Measurements from ENCODE around the gene RTP2. TPM values are rescaled to one million over a fixed set of nuclear protein-coding genes. Genes with fewer than 3 reads are reported as not detected.

The RTP2 gene
- total RNA-seq, 1 experiment from 2014 or later, result not detected

DNA sequence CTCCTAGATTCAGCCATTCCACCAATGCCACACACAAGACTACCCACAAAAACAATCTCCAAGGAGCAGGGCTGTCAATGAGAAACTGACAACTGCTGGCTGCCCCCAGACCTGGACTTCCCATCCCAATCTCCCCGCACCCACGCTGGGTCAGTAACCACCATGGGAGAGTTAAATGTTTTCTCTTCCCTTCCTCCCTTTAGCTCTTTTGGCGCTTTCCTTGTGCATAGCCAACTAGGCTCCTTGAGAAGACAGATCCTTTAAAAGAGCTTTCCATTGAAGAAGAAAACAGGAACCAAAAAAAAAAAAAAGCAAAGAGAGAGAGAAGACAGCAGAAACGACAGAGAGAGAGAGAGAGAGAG, 34.6 kb upstream of the RTP2 start:
- intact Hi-C loops (cut with micrococcal nuclease; ENCODE audit: unreplicated experiment), result no loop called here
- CTCF ChIA-PET, result interaction anchor here (0.6 kb wide), 1 partner anchor 706 kb away, joined by 4 read pairs; no protein-coding TSS in a partner anchor
- H3K36me3 ChIP-seq (ENCODE audit: insufficient read depth, low read length, poor library complexity, severe bottlenecking), result peaks cover 23% of the 10 kb centered on the region
- DNase-seq (ENCODE audit: low spot score), result no peak
- peaks cover 21% of the 10 kb centered on the region for H3K4me1 ChIP-seq (ENCODE audit: insufficient read depth, low read length, poor library complexity, severe bottlenecking)
- H3K9me3 ChIP-seq (ENCODE audit: low read depth, low read length, poor library complexity, severe bottlenecking), result no peaks in the 10 kb centered on the region
- H3K27ac ChIP-seq (ENCODE audit: low read depth, low read length, poor library complexity, severe bottlenecking), result no peak overlapping the region
- POLR2A ChIA-PET (ENCODE audit: low non-redundant PET), result interaction anchor here (0.7 kb wide), 1 partner anchor 122 kb away, joined by 10 read pairs; no protein-coding TSS in a partner anchor
- no peak overlapping the region for H3K4me3 ChIP-seq (ENCODE audit: low read depth, low read length, poor library complexity, severe bottlenecking)
- TF ChIP-seq CTCF (conservative IDR thresholded peaks at IDR 0.05; ENCODE audit: low read depth, low read length) (no peak), EZH2 (IDR thresholded peaks at IDR 0.05; ENCODE audit: borderline replicate concordance, low read depth, low read length, poor library complexity, severe bottlenecking) (no peak)
- no TSS peak for BruUV-seq (replicated peaks)
- H3K27me3 ChIP-seq (replicated peaks; ENCODE audit: insufficient read depth, low read depth, low read length, poor library complexity), result no peaks in the 10 kb centered on the region

GRCh38 chr3:187736418-187736871, 34.1 kb upstream of the RTP2 start:
- no peaks in the 10 kb centered on the region for H3K27me3 ChIP-seq (replicated peaks; ENCODE audit: insufficient read depth, low read depth, low read length, poor library complexity)
- BruUV-seq (replicated peaks), result no TSS peak
- peak; percentile 49 for DNase-seq (ENCODE audit: low spot score)
- no peak overlapping the region for H3K4me3 ChIP-seq (ENCODE audit: low read depth, low read length, poor library complexity, severe bottlenecking)
- no peak overlapping the region for H3K27ac ChIP-seq (ENCODE audit: low read depth, low read length, poor library complexity, severe bottlenecking)
- TF ChIP-seq CTCF (conservative IDR thresholded peaks at IDR 0.05; ENCODE audit: low read depth, low read length) (no peak), EZH2 (IDR thresholded peaks at IDR 0.05; ENCODE audit: borderline replicate concordance, low read depth, low read length, poor library complexity, severe bottlenecking) (no peak)
- ChIA-PET CTCF (no interaction called here), POLR2A (ENCODE audit: low non-redundant PET) (interaction anchor here (0.7 kb wide), 1 partner anchor 123 kb away, joined by 10 read pairs; no protein-coding TSS in a partner anchor)
- intact Hi-C loops (cut with micrococcal nuclease; ENCODE audit: unreplicated experiment), result no loop called here
- peaks cover 27% of the 10 kb centered on the region for H3K36me3 ChIP-seq (ENCODE audit: insufficient read depth, low read length, poor library complexity, severe bottlenecking)
- H3K4me1 ChIP-seq (ENCODE audit: insufficient read depth, low read length, poor library complexity, severe bottlenecking), result peaks cover 21% of the 10 kb centered on the region
- H3K9me3 ChIP-seq (ENCODE audit: low read depth, low read length, poor library complexity, severe bottlenecking), result no peaks in the 10 kb centered on the region

DNA sequence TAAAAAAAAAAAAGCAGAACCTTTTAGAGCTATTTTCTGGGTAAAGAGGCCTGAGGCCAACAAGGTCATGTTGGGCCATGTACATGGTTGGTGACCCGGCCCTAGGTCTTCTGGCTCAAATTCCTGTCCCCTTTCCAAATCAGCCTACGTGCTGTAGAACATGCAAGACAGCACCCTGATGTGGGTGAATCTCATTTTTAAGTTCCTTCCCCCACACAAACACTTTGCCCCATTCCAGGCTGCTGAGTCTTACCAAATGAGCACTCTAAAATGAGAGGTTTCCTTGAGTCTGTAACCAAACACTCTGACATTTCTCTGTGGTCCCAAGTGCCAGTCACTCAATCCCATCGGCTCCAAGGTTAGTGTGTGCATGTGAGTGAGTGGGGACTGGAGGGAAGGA, 33.5 kb upstream of the RTP2 start:
- H3K4me3 ChIP-seq (ENCODE audit: low read depth, low read length, poor library complexity, severe bottlenecking), result no peak overlapping the region
- ChIA-PET POLR2A (ENCODE audit: low non-redundant PET) (interaction anchor here (0.6 kb wide), 1 partner anchor 115 kb away, joined by 3 read pairs; no protein-coding TSS in a partner anchor), CTCF (no interaction called here)
- peaks cover 21% of the 10 kb centered on the region for H3K4me1 ChIP-seq (ENCODE audit: insufficient read depth, low read length, poor library complexity, severe bottlenecking)
- DNase-seq (ENCODE audit: low spot score), result no peak
- H3K27ac ChIP-seq (ENCODE audit: low read depth, low read length, poor library complexity, severe bottlenecking), result no peak overlapping the region
- no peaks in the 10 kb centered on the region for H3K27me3 ChIP-seq (replicated peaks; ENCODE audit: insufficient read depth, low read depth, low read length, poor library complexity)
- intact Hi-C loops (cut with micrococcal nuclease; ENCODE audit: unreplicated experiment), result no loop called here
- no TSS peak for BruUV-seq (replicated peaks)
- TF ChIP-seq EZH2 (IDR thresholded peaks at IDR 0.05; ENCODE audit: borderline replicate concordance, low read depth, low read length, poor library complexity, severe bottlenecking) (no peak), CTCF (conservative IDR thresholded peaks at IDR 0.05; ENCODE audit: low read depth, low read length) (no peak)
- peaks cover 33% of the 10 kb centered on the region for H3K36me3 ChIP-seq (ENCODE audit: insufficient read depth, low read length, poor library complexity, severe bottlenecking)
- no peaks in the 10 kb centered on the region for H3K9me3 ChIP-seq (ENCODE audit: low read depth, low read length, poor library complexity, severe bottlenecking)
